DMS 273 treated with DMSO at 0.1 percent for 48 hours (cell line): ENCODE results near the gene GUCA2B.

ENCODE experiments used
- DNase-seq: peaks from one replicate; lab custom pipeline; 2025; lab: John Stamatoyannopoulos, UW

Gene GUCA2B

GRCh38 chr1:42165511-42166210 is 12.5 kb downstream of the GUCA2B start:
- peak; percentile 17 for DNase-seq

- no peak for DNase-seq
Observed at GRCh38 chr1:42167611-42168390, 14.6 kb downstream of the GUCA2B start.

GRCh38 chr1:42168391-42168670 is 15.1 kb downstream of the GUCA2B start:
- no peak for DNase-seq

GRCh38 chr1:42168763-42169162 is 15.6 kb downstream of the GUCA2B start:
- DNase-seq: peak; percentile 43

- DNase-seq: peak; percentile 77
Observed at GRCh38 chr1:42170779-42171621, 17.8 kb downstream of the GUCA2B start.

GRCh38 chr1:42171679-42172266 is 18.6 kb downstream of the GUCA2B start:
- peak; percentile 30 for DNase-seq

- DNase-seq: no peak
Observed at GRCh38 chr1:42172381-42173133, 19.3 kb downstream of the GUCA2B start.

GRCh38 chr1:42173155-42173933 is 20.1 kb downstream of the GUCA2B start:
- DNase-seq: peak; percentile 38

GRCh38 chr1:42173961-42174735 is 20.9 kb downstream of the GUCA2B start:
- DNase-seq: no peak

- DNase-seq: no peak
Observed at GRCh38 chr1:42175314-42176054, 22.3 kb downstream of the GUCA2B start.

- DNase-seq: no peak
Observed at GRCh38 chr1:42176902-42177519, 23.8 kb downstream of the GUCA2B start.

- no peak for DNase-seq
Observed at GRCh38 chr1:42177541-42177981, 24.4 kb downstream of the GUCA2B start.

GRCh38 chr1:42178249-42178648 is 25.0 kb downstream of the GUCA2B start:
- DNase-seq: no peak

- no peak for DNase-seq
Observed at GRCh38 chr1:42179275-42179674, 26.1 kb downstream of the GUCA2B start.

GRCh38 chr1:42179900-42180329 is 26.7 kb downstream of the GUCA2B start:
- DNase-seq: no peak

GRCh38 chr1:42181687-42182086 is 28.5 kb downstream of the GUCA2B start:
- no peak for DNase-seq

- no peak for DNase-seq
Observed at GRCh38 chr1:42183210-42183956, 30.2 kb downstream of the GUCA2B start.

GRCh38 chr1:42183957-42184268 is 30.7 kb downstream of the GUCA2B start:
- no peak for DNase-seq
